GM19043 (cell line): ENCODE results near the gene NANS.
"Not testable (repeated sequence)": the region's sequence is repeated elsewhere in the genome, so short reads cannot be mapped to it uniquely, and the experiment has no call there.

Experiments
- ATAC-seq: cut with Tn5 transposase; IDR thresholded peaks from one replicate; pipeline ENCODE4 v1.9.1; 2021; ENCODE audit warnings: low read depth; ENCODE audit not compliant: unreplicated experiment

NANS gene

GRCh38 chr9:98074115-98074990 is 17.8 kb downstream of the NANS start:
- ATAC-seq, result no peak

GRCh38 chr9:98075332-98075805 is 18.8 kb downstream of the NANS start:
- no peak for ATAC-seq

GRCh38 chr9:98076514-98076890 is 20.0 kb downstream of the NANS start:
- ATAC-seq, result not testable (repeated sequence)

- ATAC-seq, result no peak
Observed at GRCh38 chr9:98078895-98079294, 22.4 kb downstream of the NANS start.

GRCh38 chr9:98080326-98080725 is 23.8 kb downstream of the NANS start:
- no peak for ATAC-seq

GRCh38 chr9:98080780-98081179 is 24.2 kb downstream of the NANS start:
- ATAC-seq, result no peak

GRCh38 chr9:98081477-98082219 is 25.1 kb downstream of the NANS start:
- no peak for ATAC-seq

GRCh38 chr9:98083061-98083501 is 26.5 kb downstream of the NANS start:
- ATAC-seq, result no peak

- ATAC-seq, result no peak
Observed at GRCh38 chr9:98083566-98084183, 27.1 kb downstream of the NANS start.

- no peak for ATAC-seq
Observed at GRCh38 chr9:98084396-98084795, 27.9 kb downstream of the NANS start.

- no peak for ATAC-seq
Observed at GRCh38 chr9:98085058-98085457, 28.5 kb downstream of the NANS start.

- no peak for ATAC-seq
Observed at GRCh38 chr9:98085944-98086343, 29.4 kb downstream of the NANS start.

- ATAC-seq, result no peak
Observed at GRCh38 chr9:98086461-98086860, 29.9 kb downstream of the NANS start.

- ATAC-seq, result no peak
Observed at GRCh38 chr9:98087420-98088354, 31.2 kb downstream of the NANS start.

- not testable (repeated sequence) for ATAC-seq
Observed at GRCh38 chr9:98090674-98091073, 34.1 kb downstream of the NANS start.

- no peak for ATAC-seq
Observed at GRCh38 chr9:98091735-98092612, 35.4 kb downstream of the NANS start.

GRCh38 chr9:98092613-98092931 is 36.0 kb downstream of the NANS start:
- ATAC-seq, result no peak

- ATAC-seq, result no peak
Observed at GRCh38 chr9:98094316-98094715, 37.8 kb downstream of the NANS start.

GRCh38 chr9:98094851-98095250 is 38.3 kb downstream of the NANS start:
- no peak for ATAC-seq
